ENCODE measurements around the gene HLA-A. TPM values are rescaled to one million over a fixed set of nuclear protein-coding genes. Genes with fewer than 3 reads are reported as not detected.

HLA-A gene
- total RNA-seq, 1 donor: 268 TPM

GRCh38 chr6:29946223-29947076 lies 4.1 kb downstream of the HLA-A start:
- H3K79me2 ChIP-seq (ENCODE audit: insufficient read depth, low read length): peaks cover 19% of the 10 kb centered on the region
- H3K4me3 ChIP-seq (ENCODE audit: insufficient read depth, low read length): no peak overlapping the region
- no peak overlapping the region for H3K4me2 ChIP-seq (ENCODE audit: insufficient read depth, low read length)
- H3K9me3 ChIP-seq (ENCODE audit: low read depth, low read length): no peaks in the 10 kb centered on the region
- no peak for DNase-seq (ENCODE audit: insufficient read length, low spot score, missing footprints)
- no peaks in the 10 kb centered on the region for H3K27me3 ChIP-seq (ENCODE audit: insufficient read depth, low read length)
- H4K20me1 ChIP-seq (ENCODE audit: insufficient read depth, low read length): peaks cover 14% of the 10 kb centered on the region
- no peak overlapping the region for H3K27ac ChIP-seq (ENCODE audit: low read depth, low read length)
- no peak overlapping the region for H2AFZ ChIP-seq (ENCODE audit: low read length)
- H3K4me1 ChIP-seq (ENCODE audit: insufficient read depth, low read length): peaks cover 6% of the 10 kb centered on the region
- peaks cover 19% of the 10 kb centered on the region for H3K36me3 ChIP-seq (ENCODE audit: insufficient read depth, low read length)
- TF ChIP-seq, protein P1, sequence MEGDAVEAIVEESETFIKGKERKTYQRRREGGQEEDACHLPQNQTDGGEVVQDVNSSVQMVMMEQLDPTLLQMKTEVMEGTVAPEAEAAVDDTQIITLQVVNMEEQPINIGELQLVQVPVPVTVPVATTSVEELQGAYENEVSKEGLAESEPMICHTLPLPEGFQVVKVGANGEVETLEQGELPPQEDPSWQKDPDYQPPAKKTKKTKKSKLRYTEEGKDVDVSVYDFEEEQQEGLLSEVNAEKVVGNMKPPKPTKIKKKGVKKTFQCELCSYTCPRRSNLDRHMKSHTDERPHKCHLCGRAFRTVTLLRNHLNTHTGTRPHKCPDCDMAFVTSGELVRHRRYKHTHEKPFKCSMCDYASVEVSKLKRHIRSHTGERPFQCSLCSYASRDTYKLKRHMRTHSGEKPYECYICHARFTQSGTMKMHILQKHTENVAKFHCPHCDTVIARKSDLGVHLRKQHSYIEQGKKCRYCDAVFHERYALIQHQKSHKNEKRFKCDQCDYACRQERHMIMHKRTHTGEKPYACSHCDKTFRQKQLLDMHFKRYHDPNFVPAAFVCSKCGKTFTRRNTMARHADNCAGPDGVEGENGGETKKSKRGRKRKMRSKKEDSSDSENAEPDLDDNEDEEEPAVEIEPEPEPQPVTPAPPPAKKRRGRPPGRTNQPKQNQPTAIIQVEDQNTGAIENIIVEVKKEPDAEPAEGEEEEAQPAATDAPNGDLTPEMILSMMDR (IDR thresholded peaks at IDR 0.05; ENCODE audit: extremely low read depth, low read depth, low read length): no peak

GRCh38 chr6:29947077-29947980 lies 5.0 kb downstream of the HLA-A start:
- H3K79me2 ChIP-seq (ENCODE audit: insufficient read depth, low read length): peaks cover 19% of the 10 kb centered on the region
- H3K4me1 ChIP-seq (ENCODE audit: insufficient read depth, low read length): peaks cover 6% of the 10 kb centered on the region

GRCh38 chr6:29948277-29948676 lies 5.9 kb downstream of the HLA-A start:
- Histone ChIP-seq H3K4me1 (ENCODE audit: insufficient read depth, low read length) (peaks cover 6% of the 10 kb centered on the region), H3K9me3 (ENCODE audit: low read depth, low read length) (no peaks in the 10 kb centered on the region), H3K27me3 (ENCODE audit: insufficient read depth, low read length) (no peaks in the 10 kb centered on the region), H3K36me3 (ENCODE audit: insufficient read depth, low read length) (peaks cover 19% of the 10 kb centered on the region), H2AFZ (ENCODE audit: low read length) (no peak overlapping the region), H3K4me3 (ENCODE audit: insufficient read depth, low read length) (no peak overlapping the region), H3K4me2 (ENCODE audit: insufficient read depth, low read length) (no peak overlapping the region), H3K27ac (ENCODE audit: low read depth, low read length) (no peak overlapping the region), H4K20me1 (ENCODE audit: insufficient read depth, low read length) (peaks cover 14% of the 10 kb centered on the region), H3K79me2 (ENCODE audit: insufficient read depth, low read length) (peaks cover 9% of the 10 kb centered on the region)
- TF ChIP-seq, protein P1 (IDR thresholded peaks at IDR 0.05; ENCODE audit: extremely low read depth, low read depth, low read length): no peak
- no peak for DNase-seq (ENCODE audit: insufficient read length, low spot score, missing footprints)

More at GRCh38 chr6:29947077-29947980, 5.0 kb downstream of the HLA-A start:
- H3K36me3 ChIP-seq (ENCODE audit: insufficient read depth, low read length): peaks cover 19% of the 10 kb centered on the region
- no peak overlapping the region for H2AFZ ChIP-seq (ENCODE audit: low read length)
- TF ChIP-seq, protein P1 (IDR thresholded peaks at IDR 0.05; ENCODE audit: extremely low read depth, low read depth, low read length): no peak
- no peak overlapping the region for H3K4me2 ChIP-seq (ENCODE audit: insufficient read depth, low read length)
- no peaks in the 10 kb centered on the region for H3K27me3 ChIP-seq (ENCODE audit: insufficient read depth, low read length)
- no peak overlapping the region for H3K4me3 ChIP-seq (ENCODE audit: insufficient read depth, low read length)
- DNase-seq (ENCODE audit: insufficient read length, low spot score, missing footprints): no peak
- no peak overlapping the region for H3K27ac ChIP-seq (ENCODE audit: low read depth, low read length)
- peaks cover 14% of the 10 kb centered on the region for H4K20me1 ChIP-seq (ENCODE audit: insufficient read depth, low read length)
- H3K9me3 ChIP-seq (ENCODE audit: low read depth, low read length): no peaks in the 10 kb centered on the region
